Keratinocyte (primary cell): ENCODE measurements around the gene NPNT. TPM values are rescaled to one million over a fixed set of nuclear protein-coding genes. Genes with fewer than 3 reads are reported as not detected.

ENCODE experiments used
- DNase-seq: peaks from one replicate; pipeline ENCODE4 v3.0.0-alpha.2; 2011; ENCODE audit warnings: low read depth, missing footprints, low spot score
- FAIRE-seq: peaks from 2 replicates; lab custom pipeline; 2011; peaks lifted over from hg19 to GRCh38; lab: Jason Lieb, UNC
- H2AFZ ChIP-seq: 2 replicates; pipeline ENCODE4 v1.6.0; 2012; ENCODE audit warnings: low read length, control low read depth, inconsistent platforms; ENCODE audit not compliant: control insufficient read depth
- H3K27ac ChIP-seq: 2 replicates; pipeline ENCODE4 v1.5.1; 2011; ENCODE audit warnings: low read length; ENCODE audit not compliant: control insufficient read depth, insufficient read depth
- H3K27me3 ChIP-seq: 3 replicates; pipeline ENCODE4 v1.6.0; 2011; ENCODE audit warnings: low read length; ENCODE audit not compliant: control insufficient read depth, insufficient read depth; ENCODE audit errors: extremely low read depth
- H3K36me3 ChIP-seq, 2 experiments: 2 replicates in 1 of 2; 3 replicates in 1 of 2; pipeline ENCODE4 v1.5.1; 2011; ENCODE audit warnings: low read length in 2 of 2, mild to moderate bottlenecking in 1 of 2; ENCODE audit not compliant: control insufficient read depth in 2 of 2, insufficient read depth in 2 of 2; ENCODE audit errors: extremely low read depth in 1 of 2
- H3K4me1 ChIP-seq: 3 replicates; pipeline ENCODE4 v1.5.1; 2011; ENCODE audit warnings: low read length; ENCODE audit not compliant: control insufficient read depth, insufficient read depth; ENCODE audit errors: extremely low read depth
- H3K4me2 ChIP-seq: 3 replicates; pipeline ENCODE4 v1.6.0; 2011; ENCODE audit warnings: low read depth, low read length; ENCODE audit not compliant: control insufficient read depth, insufficient read depth; ENCODE audit errors: extremely low read depth
- H3K4me3 ChIP-seq, 3 experiments: fragments of 200-600 bp in 1 of 3; sonication (generic) in 1 of 3; 2 replicates in 2 of 3; 3 replicates in 1 of 3; pipeline ENCODE4 v1.5.1; 2011 to 2016; ENCODE audit warnings: low read length in 3 of 3, mild to moderate bottlenecking in 3 of 3, control low read depth in 2 of 3, inconsistent platforms in 1 of 3, low read depth in 1 of 3, mixed read lengths in 1 of 3, mixed run types in 1 of 3, moderate library complexity in 1 of 3; ENCODE audit not compliant: control insufficient read depth in 2 of 3, insufficient read depth in 2 of 3; ENCODE audit errors: extremely low read depth in 1 of 3
- H3K79me2 ChIP-seq: 2 replicates; pipeline ENCODE4 v1.6.0; 2012; ENCODE audit warnings: low read length; ENCODE audit not compliant: control insufficient read depth, insufficient read depth
- H3K9ac ChIP-seq: 3 replicates; pipeline ENCODE4 v1.6.0; 2011; ENCODE audit warnings: low read length; ENCODE audit not compliant: control insufficient read depth, insufficient read depth; ENCODE audit errors: extremely low read depth
- H3K9me1 ChIP-seq: 3 replicates; pipeline ENCODE4 v1.6.0; 2011; ENCODE audit warnings: low read length; ENCODE audit not compliant: control insufficient read depth, insufficient read depth; ENCODE audit errors: extremely low read depth
- H3K9me3 ChIP-seq: 2 replicates; pipeline ENCODE4 v1.5.1; 2012; ENCODE audit warnings: low read depth, low read length; ENCODE audit not compliant: control insufficient read depth
- H4K20me1 ChIP-seq: 3 replicates; pipeline ENCODE4 v1.6.0; 2011; ENCODE audit warnings: low read length; ENCODE audit not compliant: control insufficient read depth, insufficient read depth; ENCODE audit errors: extremely low read depth
- CTCF ChIP-seq, 3 experiments: IDR thresholded peaks in 1 of 3; conservative IDR thresholded peaks in 1 of 3; optimal IDR thresholded peaks in 1 of 3; 2 replicates in 2 of 3; 3 replicates in 1 of 3; pipeline versions ENCODE3 to v1.5.1; 2011; ENCODE audit warnings: low read length in 3 of 3, mild to moderate bottlenecking in 3 of 3, moderate library complexity in 2 of 3, control low read depth in 1 of 3, inconsistent platforms in 1 of 3; ENCODE audit not compliant: insufficient read depth in 2 of 3; ENCODE audit errors: extremely low read depth in 1 of 3
- EZH2 ChIP-seq: IDR thresholded peaks from one replicate; pipeline ENCODE4 v1.6.1; 2012; ENCODE audit warnings: inconsistent platforms, mild to moderate bottlenecking, low read length, moderate library complexity
- dilution Hi-C: fragments of 300-500 bp; cut with MboI; formaldehyde crosslinking; loops from one replicate; pipeline ENCODE4 v1.7.0; 2020; ENCODE audit warnings: low sequenced_read_pairs; ENCODE audit not compliant: extremely low pct_ligation_motif_present
- polyA plus RNA-seq, 5 experiments: library from polyadenylated mRNA; depleted of rRNA in 3 of 5; stranded (reverse) in 3 of 5; stranded (forward) in 1 of 5; unstranded in 1 of 5; fragments of >200 nt; gene quantifications; 1 replicate in 1 of 5; 2 replicates in 3 of 5; 3 replicates in 1 of 5; pipeline versions ENCODE4 v1.2.1 to v1.2.3, GENCODE V29; 2011 to 2012; ENCODE audit warnings: missing spikeins in 2 of 5, low read depth in 1 of 5, low replicate concordance in 1 of 5

Gene NPNT
- polyA plus RNA-seq, 1 donor (not counting 4 experiments of a cell fraction or from before 2014, with no cell fraction given): 0.46 TPM

- Histone ChIP-seq H3K4me1 (peaks cover 6% of the 10 kb centered on the region), H3K27ac (no peak overlapping the region), H3K27me3 (no peaks in the 10 kb centered on the region), H3K9ac (no peak overlapping the region), H3K79me2 (no peaks in the 10 kb centered on the region), H3K4me3 (no peak overlapping the region), H4K20me1 (no peaks in the 10 kb centered on the region), H3K9me1 (no peaks in the 10 kb centered on the region), H3K4me2 (peak overlapping the region; percentile 12), H2AFZ (peak overlapping the region; percentile 39), H3K9me3 (no peaks in the 10 kb centered on the region), H3K36me3 (no peaks in the 10 kb centered on the region)
- FAIRE-seq: peak; percentile 66
- dilution Hi-C loops: no loop called here
- no peak for DNase-seq
- TF ChIP-seq EZH2 (no peak), CTCF (optimal IDR thresholded peaks at IDR 0.05 in 1 of 3, IDR thresholded peaks at IDR 0.05 in 1 of 3, conservative IDR thresholded peaks at IDR 0.05 in 1 of 3; ENCODE audit: extremely low read depth in 1 of 3, insufficient read depth in 2 of 3, low read length in 3 of 3) (no peak)
Measured at GRCh38 chr4:105978684-105979296, 83.5 kb downstream of the NPNT start.

GRCh38 chr4:105979506-105979905 lies 84.2 kb downstream of the NPNT start:
- DNase-seq: no peak
- H3K4me2 ChIP-seq: no peak overlapping the region
- no peak overlapping the region for H3K9ac ChIP-seq
- H3K9me1 ChIP-seq: no peaks in the 10 kb centered on the region
- FAIRE-seq: no peak
- no peaks in the 10 kb centered on the region for H3K36me3 ChIP-seq
- TF ChIP-seq EZH2 (no peak), CTCF (optimal IDR thresholded peaks at IDR 0.05 in 1 of 3, IDR thresholded peaks at IDR 0.05 in 1 of 3, conservative IDR thresholded peaks at IDR 0.05 in 1 of 3; ENCODE audit: extremely low read depth in 1 of 3, insufficient read depth in 2 of 3, low read length in 3 of 3) (no peak)
- no peak overlapping the region for H3K4me3 ChIP-seq
- no peaks in the 10 kb centered on the region for H3K79me2 ChIP-seq
- no peaks in the 10 kb centered on the region for H3K27me3 ChIP-seq
- no peaks in the 10 kb centered on the region for H4K20me1 ChIP-seq
- no peaks in the 10 kb centered on the region for H3K9me3 ChIP-seq
- no peak overlapping the region for H3K27ac ChIP-seq
- dilution Hi-C loops: no loop called here
- peaks cover 6% of the 10 kb centered on the region for H3K4me1 ChIP-seq
- H2AFZ ChIP-seq: no peak overlapping the region
